GM12865 (cell line): ENCODE results near the gene CTNNA3.
"Not testable (repeated sequence)": the region's sequence is repeated elsewhere in the genome, so short reads cannot be mapped to it uniquely, and the experiment has no call there.

ENCODE experiments used
- DNase-seq: peaks from one replicate; pipeline ENCODE4 v3.0.0; 2010; ENCODE audit warnings: low read depth
- H3K4me3 ChIP-seq: 2 replicates; pipeline ENCODE4 v1.5.1; 2011; ENCODE audit warnings: mild to moderate bottlenecking, low read depth, low read length, control low read depth
- TF ChIP-seq, protein P1 (sequence below): IDR thresholded peaks from 2 replicates; pipeline ENCODE4 v1.5.1; 2011; ENCODE audit warnings: low read length, control low read depth, low read depth, inconsistent platforms; ENCODE audit not compliant: insufficient read depth; ENCODE audit errors: missing control alignments

The CTNNA3 gene

DNA sequence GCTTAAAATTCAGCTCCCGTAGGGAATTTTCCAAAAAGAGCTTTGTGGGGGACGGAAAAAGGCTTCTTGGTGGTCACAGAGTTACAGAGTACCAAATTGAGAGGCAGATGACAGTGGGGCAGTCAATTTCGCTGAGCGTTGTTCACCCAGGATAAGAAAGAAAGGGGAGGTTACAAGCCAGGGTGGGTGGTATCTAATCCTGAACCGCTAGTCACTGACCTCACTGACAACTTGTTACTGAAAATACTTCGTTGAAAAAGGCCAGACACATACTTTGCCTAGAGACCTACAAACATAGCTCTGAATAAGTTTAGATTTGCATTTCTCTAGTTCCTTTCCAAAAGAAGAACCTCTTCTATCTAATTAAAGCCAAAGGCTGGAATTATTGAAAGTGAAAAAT lies at the start of gene CTNNA3:
CTNNA3 (minus strand) TSS at position 167 of the 400 bp plus-strand sequence.
- peak within 1 kb of the TSS; percentile 31 for H3K4me3 ChIP-seq
- peak; percentile 28 for DNase-seq
- TF ChIP-seq, protein P1, sequence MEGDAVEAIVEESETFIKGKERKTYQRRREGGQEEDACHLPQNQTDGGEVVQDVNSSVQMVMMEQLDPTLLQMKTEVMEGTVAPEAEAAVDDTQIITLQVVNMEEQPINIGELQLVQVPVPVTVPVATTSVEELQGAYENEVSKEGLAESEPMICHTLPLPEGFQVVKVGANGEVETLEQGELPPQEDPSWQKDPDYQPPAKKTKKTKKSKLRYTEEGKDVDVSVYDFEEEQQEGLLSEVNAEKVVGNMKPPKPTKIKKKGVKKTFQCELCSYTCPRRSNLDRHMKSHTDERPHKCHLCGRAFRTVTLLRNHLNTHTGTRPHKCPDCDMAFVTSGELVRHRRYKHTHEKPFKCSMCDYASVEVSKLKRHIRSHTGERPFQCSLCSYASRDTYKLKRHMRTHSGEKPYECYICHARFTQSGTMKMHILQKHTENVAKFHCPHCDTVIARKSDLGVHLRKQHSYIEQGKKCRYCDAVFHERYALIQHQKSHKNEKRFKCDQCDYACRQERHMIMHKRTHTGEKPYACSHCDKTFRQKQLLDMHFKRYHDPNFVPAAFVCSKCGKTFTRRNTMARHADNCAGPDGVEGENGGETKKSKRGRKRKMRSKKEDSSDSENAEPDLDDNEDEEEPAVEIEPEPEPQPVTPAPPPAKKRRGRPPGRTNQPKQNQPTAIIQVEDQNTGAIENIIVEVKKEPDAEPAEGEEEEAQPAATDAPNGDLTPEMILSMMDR: no peak

DNA sequence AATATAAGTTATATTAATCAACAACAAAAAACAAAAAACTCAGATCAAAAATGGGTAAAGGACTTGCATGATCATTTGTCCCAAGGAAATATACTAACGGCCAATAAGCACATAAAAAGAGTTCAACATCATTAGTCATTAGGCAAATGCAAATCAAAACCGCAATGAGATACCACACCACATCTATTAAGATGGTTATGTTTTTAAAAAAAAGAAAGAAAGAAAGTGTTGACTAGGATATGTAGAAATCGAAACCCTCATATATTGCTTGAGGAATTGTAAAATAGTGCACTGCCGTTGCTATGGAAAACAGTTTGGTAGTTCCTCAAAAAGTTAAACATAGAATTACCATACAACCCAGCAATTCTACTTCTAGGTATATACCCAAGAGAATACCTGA lies 39.4 kb upstream of the CTNNA3 start:
- no peak overlapping the region for H3K4me3 ChIP-seq
- TF ChIP-seq, protein P1: no peak
- DNase-seq: no peak

DNA sequence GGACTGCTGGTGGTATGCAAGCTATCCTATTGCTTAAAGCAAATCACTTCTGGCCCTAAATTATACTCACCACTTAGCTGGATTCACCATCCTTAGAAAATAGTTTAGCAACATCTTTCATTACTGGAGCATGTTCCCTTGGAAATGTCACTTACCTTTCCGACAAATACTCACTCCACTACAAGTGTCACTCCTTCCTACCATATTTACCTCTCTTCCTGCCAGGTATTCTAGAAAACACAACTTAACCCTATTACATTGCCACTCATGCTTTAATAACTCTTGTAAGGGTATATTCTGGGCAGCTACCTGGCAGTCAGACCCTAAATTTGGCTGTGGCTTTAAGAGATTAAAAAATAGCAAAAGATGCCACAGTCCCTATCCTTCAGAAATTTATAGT lies 37.5 kb upstream of the CTNNA3 start:
- no peak for DNase-seq
- H3K4me3 ChIP-seq: no peak overlapping the region
- TF ChIP-seq, protein P1: no peak

DNA sequence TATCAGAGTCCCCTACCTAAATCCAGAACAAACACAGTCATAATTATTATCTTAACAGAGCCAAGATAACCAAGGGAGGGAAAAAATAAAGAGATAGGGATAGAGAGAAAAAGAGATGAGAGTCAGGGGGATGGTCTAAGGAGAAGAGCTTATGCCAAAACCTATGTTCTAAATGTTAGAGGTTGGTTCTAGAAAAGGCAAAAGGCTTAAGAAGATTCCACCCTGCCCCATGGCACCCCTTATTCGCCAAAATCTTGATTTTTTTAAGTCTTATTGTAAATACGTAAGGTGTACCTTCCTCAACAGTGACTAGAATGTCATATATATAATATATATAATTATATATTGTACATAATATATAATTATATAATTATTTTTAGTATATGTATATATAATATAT lies 29.6 kb upstream of the CTNNA3 start:
- H3K4me3 ChIP-seq: no peak overlapping the region
- DNase-seq: no peak
- TF ChIP-seq, protein P1: no peak

DNA sequence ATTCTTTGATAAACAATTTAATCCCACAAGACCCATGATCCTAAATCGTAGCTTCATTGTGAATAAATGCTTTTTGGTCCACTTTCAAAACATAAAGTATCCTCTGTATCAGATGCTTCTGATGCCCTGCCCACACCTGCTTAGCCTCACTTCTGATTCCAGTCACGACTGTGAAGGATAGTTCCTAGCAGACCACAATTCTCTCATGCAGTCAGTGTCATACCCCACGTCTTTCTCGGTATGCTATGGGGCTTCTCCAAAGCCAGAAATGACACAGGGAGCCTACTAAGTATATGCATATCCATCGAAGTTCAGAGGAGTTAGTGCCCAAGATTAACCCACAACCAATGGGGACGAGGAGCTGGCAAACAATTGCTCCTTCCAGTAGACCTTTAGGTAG lies 27.6 kb upstream of the CTNNA3 start:
- TF ChIP-seq, protein P1: no peak
- H3K4me3 ChIP-seq: no peak overlapping the region
- DNase-seq: peak; percentile 19

DNA sequence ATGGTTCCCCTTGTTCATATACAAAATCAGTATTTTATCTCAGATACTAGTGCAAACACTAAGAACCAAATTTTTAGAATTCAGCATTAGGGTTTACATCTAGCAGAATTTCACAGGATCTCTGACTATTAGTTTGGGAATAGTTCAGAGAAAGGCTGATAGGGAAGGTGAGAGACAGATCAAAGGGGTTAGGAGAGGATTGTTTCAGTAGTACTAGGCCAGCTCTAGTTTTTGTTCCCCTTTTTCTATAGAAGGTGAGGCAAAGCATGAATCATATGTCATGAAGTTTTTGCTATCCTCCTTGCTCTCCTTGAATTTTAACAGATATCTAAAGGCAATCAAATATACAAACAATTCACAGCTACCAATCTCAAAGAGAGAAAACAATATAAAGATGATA lies 26.1 kb upstream of the CTNNA3 start:
- H3K4me3 ChIP-seq: no peak overlapping the region
- DNase-seq: no peak
- TF ChIP-seq, protein P1: no peak

DNA sequence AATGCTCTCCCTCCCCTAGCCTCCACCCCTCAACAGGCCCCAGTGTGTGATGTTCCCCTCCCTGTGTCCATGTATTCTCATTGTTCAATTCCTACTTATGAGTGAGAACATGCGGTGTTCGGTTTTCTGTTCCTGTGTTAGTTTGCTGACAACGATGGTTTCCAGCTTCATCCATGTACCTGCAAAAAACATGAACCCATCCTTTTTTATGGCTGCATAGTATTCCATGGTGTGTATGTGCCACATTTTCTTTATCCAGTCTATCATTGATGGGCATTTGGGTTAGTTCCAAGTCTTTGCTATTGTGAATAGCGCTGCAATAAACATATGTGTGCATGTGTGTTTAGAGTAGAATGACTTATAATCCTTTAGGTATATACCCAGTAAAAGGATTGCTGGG lies 20.5 kb upstream of the CTNNA3 start:
- H3K4me3 ChIP-seq, DNase-seq: not testable (repeated sequence)
